ENCODE measurements around the gene RAB7B. TPM values are rescaled to one million over a fixed set of nuclear protein-coding genes. Genes with fewer than 3 reads are reported as not detected.
"Not testable (repeated sequence)": the region's sequence is repeated elsewhere in the genome, so short reads cannot be mapped to it uniquely, and the experiment has no call there.

Gene RAB7B, protein sequence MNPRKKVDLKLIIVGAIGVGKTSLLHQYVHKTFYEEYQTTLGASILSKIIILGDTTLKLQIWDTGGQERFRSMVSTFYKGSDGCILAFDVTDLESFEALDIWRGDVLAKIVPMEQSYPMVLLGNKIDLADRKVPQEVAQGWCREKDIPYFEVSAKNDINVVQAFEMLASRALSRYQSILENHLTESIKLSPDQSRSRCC
- 17.5 and 25.7 TPM in 2 replicates for total RNA-seq (2014; rRNA removed; shearing (Covaris generic); ENCODE audit: low replicate concordance)

DNA sequence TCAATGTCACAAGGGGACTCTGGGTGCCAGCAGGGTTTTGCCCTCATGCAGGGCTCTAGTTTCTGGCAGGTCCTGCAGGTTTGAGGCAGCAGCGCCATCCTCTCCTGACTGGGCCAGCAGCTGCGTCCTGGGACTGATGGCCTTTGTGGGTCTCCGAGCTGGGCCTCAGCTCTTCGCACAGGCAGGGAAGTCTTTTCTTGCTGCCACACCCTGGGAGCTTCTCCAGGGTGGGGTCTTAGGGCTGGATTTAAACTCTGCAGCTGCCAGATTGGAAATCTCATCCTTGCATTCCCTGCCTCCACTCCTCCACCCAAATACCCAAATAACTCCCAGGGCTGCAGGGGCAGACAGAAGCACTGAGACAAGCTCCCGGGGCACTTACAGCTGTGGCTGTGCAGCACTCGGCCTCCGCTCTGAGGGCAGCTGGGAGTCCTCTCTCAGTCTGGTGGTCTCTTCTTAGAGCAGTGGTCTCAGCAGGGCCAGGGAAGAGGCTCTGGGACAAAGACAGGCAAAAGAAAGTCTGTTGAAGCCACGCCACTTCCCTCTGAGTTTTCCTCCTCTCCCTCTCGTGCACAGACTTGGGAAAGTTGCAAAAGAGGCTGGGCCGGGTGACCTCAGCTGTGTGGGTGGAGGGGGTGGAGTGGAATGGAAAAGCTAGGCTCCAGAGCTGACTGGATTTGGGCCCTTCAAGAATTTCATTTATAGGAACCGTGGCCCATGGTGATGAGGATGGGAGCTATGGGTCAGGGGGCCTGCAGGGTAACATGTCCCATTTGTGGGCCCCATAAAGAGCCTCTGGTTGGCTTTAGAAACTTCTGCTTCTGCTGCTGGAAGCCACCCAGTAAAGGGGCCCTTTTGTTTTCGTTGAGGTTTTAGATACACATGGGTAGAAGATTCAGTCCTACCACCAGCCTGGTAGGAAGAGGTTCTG lies at the start of gene RAB7B:
TSS of gene RAB7B (minus strand) at position 525 of the 931 bp plus-strand sequence. CDS start 9,260 bp downstream, outside the sequence.
- peak within 1 kb of the TSS; percentile 49 for H3K4me3 ChIP-seq
- DNase-seq: peak; percentile 89
- peaks cover 4% of the 10 kb centered on the region; the same call in 1 of the 2 replicates for H3K9me3 ChIP-seq
- H3K27me3 ChIP-seq: no peaks in the 10 kb centered on the region
- peaks cover 15% of the 10 kb centered on the region for H3K36me3 ChIP-seq

GRCh38 chr1:206052231-206052865 lies 49.2 kb upstream of the RAB7B start:
- not testable (repeated sequence) for H3K27me3 ChIP-seq, H3K4me3 ChIP-seq, H3K36me3 ChIP-seq, DNase-seq, H3K9me3 ChIP-seq

DNA sequence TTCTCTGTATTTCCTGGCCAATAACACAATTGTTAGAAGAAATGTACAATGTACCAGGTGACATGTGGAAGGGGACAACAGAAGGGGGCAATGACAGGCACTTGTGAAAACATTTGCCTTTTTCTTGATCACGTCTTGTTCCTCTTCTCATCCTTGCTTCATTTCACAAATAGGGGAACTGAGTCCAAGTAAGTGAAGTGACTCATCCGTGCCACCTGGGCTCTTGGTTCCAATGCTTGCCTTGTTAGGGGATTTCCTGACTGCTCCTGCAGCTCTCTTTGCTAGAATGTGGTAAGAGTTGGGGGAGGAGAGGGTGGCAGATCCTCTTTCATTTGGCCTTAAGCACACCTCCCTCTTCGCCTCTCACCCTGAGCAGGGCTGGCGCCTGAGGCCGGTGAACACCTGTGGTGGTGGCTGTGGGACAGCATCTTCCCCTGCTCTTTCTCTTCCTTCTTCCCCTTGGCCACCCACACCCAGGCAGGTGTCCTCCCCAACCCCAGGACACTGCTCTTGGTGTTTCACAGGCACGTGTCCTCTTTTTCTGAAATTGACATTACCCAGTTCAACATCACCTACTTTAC lies 47.5 kb upstream of the RAB7B start:
- Histone ChIP-seq H3K9me3 (no peaks in the 10 kb centered on the region), H3K27me3 (no peaks in the 10 kb centered on the region), H3K4me3 (no peak overlapping the region), H3K36me3 (no peaks in the 10 kb centered on the region)
- no peak for DNase-seq

DNA sequence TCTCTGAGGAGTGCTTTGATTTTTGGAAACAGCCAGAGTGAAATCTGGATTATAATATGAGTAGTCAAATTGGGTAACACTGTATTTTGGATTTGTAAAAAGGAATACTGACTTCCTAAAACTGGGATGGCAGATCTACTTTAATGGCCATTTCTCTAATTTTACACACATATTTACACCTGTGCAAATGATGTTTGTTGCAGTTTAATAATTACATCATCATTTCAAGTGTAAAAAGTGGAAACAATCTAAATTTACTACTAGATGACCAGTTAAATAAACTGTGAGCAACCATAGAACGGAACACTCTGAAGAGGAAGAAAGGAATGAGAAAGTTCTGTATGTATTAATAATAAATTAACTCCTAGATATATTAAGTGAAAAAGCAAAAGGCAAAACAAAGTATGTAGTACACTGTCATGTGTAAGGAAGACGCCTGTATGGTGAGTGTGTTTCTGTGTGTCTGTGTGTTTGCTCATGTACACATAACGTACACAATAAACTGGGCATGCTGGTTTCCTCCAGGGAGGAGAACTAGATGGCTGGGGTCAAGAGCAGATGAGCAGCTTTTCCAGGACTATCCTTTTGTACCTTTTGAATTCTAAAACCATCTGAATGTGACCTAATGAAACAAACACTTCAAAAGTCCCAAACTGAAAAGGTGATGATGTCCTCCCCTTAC lies 46.9 kb upstream of the RAB7B start:
- H3K27me3 ChIP-seq: no peaks in the 10 kb centered on the region

DNA sequence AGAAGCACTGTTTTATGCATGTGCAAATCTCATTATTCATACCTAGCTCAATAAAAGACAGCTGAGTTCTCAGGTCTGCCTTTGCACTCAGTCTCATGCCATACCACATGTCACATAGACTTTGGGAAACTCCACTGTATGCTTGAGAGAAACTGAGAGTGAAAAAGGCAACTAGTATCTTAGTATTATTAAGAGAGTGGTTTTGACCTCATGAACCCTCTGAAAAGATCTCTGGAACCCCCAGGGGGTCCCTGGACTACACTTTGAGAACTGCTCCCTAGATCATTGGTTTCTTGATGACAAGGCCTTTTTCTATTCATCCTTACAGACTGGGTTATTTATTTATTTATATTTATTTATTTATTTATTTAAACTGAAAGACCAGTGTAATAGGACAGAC lies 46.1 kb upstream of the RAB7B start:
- H3K4me3 ChIP-seq: no peak overlapping the region
- no peak for DNase-seq
- no peaks in the 10 kb centered on the region for H3K27me3 ChIP-seq
- H3K36me3 ChIP-seq: no peaks in the 10 kb centered on the region
- H3K9me3 ChIP-seq: no peaks in the 10 kb centered on the region

More for the DNA sequence above, 46.9 kb upstream of the RAB7B start:
- no peak for DNase-seq
- Histone ChIP-seq H3K9me3 (no peaks in the 10 kb centered on the region), H3K4me3 (no peak overlapping the region), H3K36me3 (no peaks in the 10 kb centered on the region)

- DNase-seq: no peak
- no peaks in the 10 kb centered on the region for H3K36me3 ChIP-seq
These were observed 45.4 kb upstream of the RAB7B start for GRCh38 chr1:206048582-206048981.

DNA sequence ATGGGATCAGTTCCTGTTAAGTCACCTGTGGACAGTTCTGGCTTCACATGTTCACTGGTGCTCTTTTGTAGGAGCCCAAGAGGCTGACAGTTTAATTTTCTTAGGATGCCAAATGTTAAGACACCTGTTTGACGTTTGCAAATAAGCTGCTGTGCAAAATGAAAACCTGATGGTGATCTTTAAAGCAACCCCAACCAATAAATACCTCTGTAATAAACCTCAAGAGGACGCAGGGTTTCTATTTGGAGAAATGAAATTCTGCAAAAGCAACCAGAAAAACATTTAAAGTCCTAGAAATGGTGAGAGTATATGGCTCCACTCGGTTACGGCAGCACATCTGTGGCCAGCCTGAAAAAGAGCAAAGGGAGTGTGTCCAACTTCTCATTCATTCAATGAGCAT lies 44.1 kb upstream of the RAB7B start:
- Histone ChIP-seq H3K27me3 (no peaks in the 10 kb centered on the region), H3K36me3 (no peaks in the 10 kb centered on the region), H3K9me3 (no peaks in the 10 kb centered on the region), H3K4me3 (no peak overlapping the region)
- DNase-seq: no peak

More at GRCh38 chr1:206048582-206048981, 45.4 kb upstream of the RAB7B start:
- Histone ChIP-seq H3K9me3 (no peaks in the 10 kb centered on the region), H3K4me3 (no peak overlapping the region), H3K27me3 (no peaks in the 10 kb centered on the region)

DNA sequence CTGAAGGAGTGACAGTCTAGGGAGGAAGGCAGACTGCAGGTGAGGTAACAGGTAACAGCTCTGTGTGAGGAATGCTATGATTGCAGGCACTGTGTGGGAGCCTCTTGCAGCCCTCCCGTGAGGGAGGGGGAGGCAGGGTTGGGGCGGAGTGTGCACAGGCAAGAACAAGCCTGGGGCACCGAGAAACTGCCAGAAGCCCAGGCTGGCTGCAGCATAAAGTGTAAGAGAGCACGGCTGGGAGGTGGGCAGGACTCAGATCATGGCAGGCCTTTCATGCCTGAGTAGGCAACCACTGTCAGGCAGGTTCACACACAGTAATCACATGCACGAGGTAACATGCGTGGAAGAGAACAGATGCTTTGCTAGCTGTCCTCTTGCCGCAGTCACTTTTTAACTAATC lies 38.4 kb upstream of the RAB7B start:
- Histone ChIP-seq H3K36me3 (no peaks in the 10 kb centered on the region), H3K4me3 (no peak overlapping the region), H3K9me3 (no peaks in the 10 kb centered on the region), H3K27me3 (peaks cover 11% of the 10 kb centered on the region)
- DNase-seq: no peak

DNA sequence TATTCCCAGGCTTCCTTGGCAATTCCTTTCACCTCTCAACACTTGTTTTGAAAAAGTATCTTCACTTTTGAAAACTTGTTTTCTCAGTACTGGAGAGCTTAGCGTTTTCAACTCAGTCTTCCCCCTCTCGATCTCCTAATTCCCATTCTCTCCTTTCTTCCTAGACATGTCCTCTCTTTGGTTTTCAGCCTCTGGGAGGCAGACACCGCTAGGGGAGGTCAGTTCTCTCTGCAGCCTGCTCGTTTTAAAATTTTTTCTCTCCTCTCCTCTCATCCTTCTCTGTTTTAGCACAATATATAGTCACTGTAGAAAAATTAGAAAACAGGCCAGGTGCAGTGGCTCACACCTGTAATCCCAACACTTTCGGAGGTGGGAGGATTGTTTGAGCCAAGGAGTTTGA lies 37.1 kb upstream of the RAB7B start:
- no peaks in the 10 kb centered on the region for H3K9me3 ChIP-seq
- H3K4me3 ChIP-seq: no peak overlapping the region
- peaks cover 19% of the 10 kb centered on the region for H3K27me3 ChIP-seq
- H3K36me3 ChIP-seq: no peaks in the 10 kb centered on the region
- no peak for DNase-seq

GRCh38 chr1:206039046-206039973 lies 36.1 kb upstream of the RAB7B start:
- H3K36me3 ChIP-seq: no peaks in the 10 kb centered on the region
- no peaks in the 10 kb centered on the region for H3K9me3 ChIP-seq
- no peak overlapping the region for H3K4me3 ChIP-seq
- H3K27me3 ChIP-seq: peaks cover 21% of the 10 kb centered on the region
- DNase-seq: no peak

GRCh38 chr1:206037581-206037980 lies 34.4 kb upstream of the RAB7B start:
- no peak for DNase-seq
- Histone ChIP-seq H3K9me3 (no peaks in the 10 kb centered on the region), H3K27me3 (peaks cover 21% of the 10 kb centered on the region), H3K36me3 (no peaks in the 10 kb centered on the region), H3K4me3 (no peak overlapping the region)

DNA sequence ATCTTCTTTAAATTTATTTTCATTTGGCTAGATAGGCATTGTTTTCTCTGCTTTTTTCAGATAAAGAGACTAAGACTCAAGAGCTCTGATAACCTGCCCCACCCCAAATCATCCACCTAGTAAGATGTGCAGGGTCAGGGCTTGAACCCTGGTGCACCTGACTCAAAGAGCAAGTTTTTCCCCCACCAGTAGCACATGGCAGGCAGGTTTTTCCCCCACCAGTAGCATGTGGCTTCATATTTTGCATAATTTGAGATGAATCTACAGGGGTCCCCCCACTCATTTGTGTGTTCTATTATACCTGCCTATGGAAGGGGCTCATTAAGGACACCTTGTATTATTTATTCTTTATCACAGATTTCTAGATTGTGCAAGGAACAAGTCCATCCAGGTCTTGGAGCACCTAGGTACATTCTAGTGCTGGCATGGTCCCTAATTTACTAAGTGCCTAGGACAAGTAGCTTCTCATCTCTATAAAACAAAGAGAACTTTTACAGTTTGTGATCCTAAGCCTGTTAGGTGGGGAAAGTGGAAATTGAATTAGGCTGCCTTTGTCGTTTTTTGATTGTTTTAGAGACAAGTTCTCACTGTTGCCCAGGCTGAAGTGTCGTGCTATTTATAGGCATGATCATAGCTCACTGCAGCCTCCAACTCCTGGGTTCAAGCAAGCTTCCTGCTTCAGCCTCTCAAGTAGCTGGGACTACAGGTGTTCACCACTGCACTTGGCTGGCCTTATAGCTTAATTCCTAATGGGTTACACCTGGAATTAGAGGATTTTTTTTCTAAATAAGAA lies 33.7 kb upstream of the RAB7B start:
- no peaks in the 10 kb centered on the region for H3K9me3 ChIP-seq
- H3K4me3 ChIP-seq: no peak overlapping the region
- DNase-seq: no peak
- peaks cover 21% of the 10 kb centered on the region for H3K27me3 ChIP-seq
- no peaks in the 10 kb centered on the region for H3K36me3 ChIP-seq

GRCh38 chr1:206035027-206035426 lies 31.8 kb upstream of the RAB7B start:
- no peak for DNase-seq
- Histone ChIP-seq H3K4me3 (no peak overlapping the region), H3K9me3 (no peaks in the 10 kb centered on the region), H3K27me3 (peaks cover 21% of the 10 kb centered on the region), H3K36me3 (no peaks in the 10 kb centered on the region)

DNA sequence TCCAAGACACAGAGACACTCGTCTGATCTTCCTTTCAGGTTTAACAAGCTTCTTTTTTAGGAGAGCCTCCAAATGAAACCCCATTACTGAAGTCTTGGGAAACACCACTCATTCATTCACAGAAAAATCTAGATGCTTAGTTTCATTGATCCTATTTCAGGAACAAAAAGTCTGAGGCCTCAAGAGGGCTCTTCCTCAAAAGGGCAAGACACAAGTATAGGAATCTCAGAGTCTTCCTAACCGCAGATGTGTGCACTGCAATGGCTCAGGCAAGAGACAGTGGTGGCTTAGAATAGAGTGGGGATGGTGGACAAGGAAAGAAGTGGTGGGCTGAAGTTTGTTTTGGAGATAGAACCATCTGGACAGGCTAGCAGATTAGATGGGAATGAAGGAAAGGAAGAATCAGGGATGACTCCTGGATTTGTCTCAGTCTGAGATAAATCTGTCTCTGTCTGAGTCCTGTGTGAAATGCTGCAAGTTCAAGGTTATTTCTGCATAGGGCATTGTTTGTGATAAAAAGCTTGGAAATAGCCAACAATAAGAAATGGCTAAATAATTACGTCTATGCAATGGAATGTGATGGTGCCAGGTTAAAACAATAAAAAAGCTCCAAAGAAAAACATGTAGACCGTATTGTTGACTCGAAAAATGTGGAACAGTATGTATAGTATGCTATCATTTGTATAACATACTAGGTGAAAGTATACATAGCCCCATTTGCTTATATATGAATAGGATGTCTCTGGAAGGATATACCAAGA lies 29.4 kb upstream of the RAB7B start:
- no peak overlapping the region for H3K4me3 ChIP-seq
- H3K36me3 ChIP-seq: no peaks in the 10 kb centered on the region
- DNase-seq: no peak
- H3K27me3 ChIP-seq: peaks cover 11% of the 10 kb centered on the region
- H3K9me3 ChIP-seq: no peaks in the 10 kb centered on the region

Data from MG63 (cell line).